Upper lobe of left lung (tissue), 4 donors: ENCODE results near the gene GFI1B.

Experiments used
- CTCF ChIP-seq, 6 experiments: fragments of 450-650 bp in 4 of 6; fragments of 200-600 bp in 2 of 6; sonication (generic) in 2 of 6; IDR thresholded peaks; one replicate each; pipeline ENCODE4 v1.5.1; 2016 to 2019; ENCODE audit warnings: antibody characterized with exemption in 6 of 6
- EP300 ChIP-seq, 4 donors: sonication (generic); formaldehyde crosslinking; IDR thresholded peaks; one replicate each; pipeline ENCODE4 v1.5.1; 2017; ENCODE audit warnings: antibody characterized with exemption in 4 of 4, control low read depth in 2 of 4
- POLR2A ChIP-seq, 4 donors: fragments of 450-650 bp; IDR thresholded peaks; one replicate each; pipeline ENCODE4 v1.5.1; 2016 to 2017; ENCODE audit warnings: antibody characterized with exemption in 4 of 4, mild to moderate bottlenecking in 2 of 4

- peak in 4 of 6 experiments; percentile 8 to 48 (median 19) for TF ChIP-seq CTCF (IDR thresholded peaks at IDR 0.05)
- no peak for TF ChIP-seq EP300 (IDR thresholded peaks at IDR 0.05)
- TF ChIP-seq POLR2A (IDR thresholded peaks at IDR 0.05), result peak; percentile 24 to 82 (median 68)
Measured at GRCh38 chr9:133030317-133031129, 52.0 kb downstream of the GFI1B start, which contains the start of gene GTF3C5.
